Keratinocyte (primary cell): ENCODE measurements around the gene CACNA1C. TPM values are rescaled to one million over a fixed set of nuclear protein-coding genes. Genes with fewer than 3 reads are reported as not detected.

Source experiments
- DNase-seq: peaks from one replicate; pipeline ENCODE4 v3.0.0-alpha.2; 2011; ENCODE audit warnings: low read depth, missing footprints, low spot score
- FAIRE-seq: peaks from 2 replicates; lab custom pipeline; 2011; peaks lifted over from hg19 to GRCh38; lab: Jason Lieb, UNC
- H2AFZ ChIP-seq: 2 replicates; pipeline ENCODE4 v1.6.0; 2012; ENCODE audit warnings: low read length, control low read depth, inconsistent platforms; ENCODE audit not compliant: control insufficient read depth
- H3K27ac ChIP-seq: 2 replicates; pipeline ENCODE4 v1.5.1; 2011; ENCODE audit warnings: low read length; ENCODE audit not compliant: control insufficient read depth, insufficient read depth
- H3K27me3 ChIP-seq: 3 replicates; pipeline ENCODE4 v1.6.0; 2011; ENCODE audit warnings: low read length; ENCODE audit not compliant: control insufficient read depth, insufficient read depth; ENCODE audit errors: extremely low read depth
- H3K36me3 ChIP-seq, 2 experiments: 2 replicates in 1 of 2; 3 replicates in 1 of 2; pipeline ENCODE4 v1.5.1; 2011; ENCODE audit warnings: low read length in 2 of 2, mild to moderate bottlenecking in 1 of 2; ENCODE audit not compliant: control insufficient read depth in 2 of 2, insufficient read depth in 2 of 2; ENCODE audit errors: extremely low read depth in 1 of 2
- H3K4me1 ChIP-seq: 3 replicates; pipeline ENCODE4 v1.5.1; 2011; ENCODE audit warnings: low read length; ENCODE audit not compliant: control insufficient read depth, insufficient read depth; ENCODE audit errors: extremely low read depth
- H3K4me2 ChIP-seq: 3 replicates; pipeline ENCODE4 v1.6.0; 2011; ENCODE audit warnings: low read depth, low read length; ENCODE audit not compliant: control insufficient read depth, insufficient read depth; ENCODE audit errors: extremely low read depth
- H3K4me3 ChIP-seq, 3 experiments: fragments of 200-600 bp in 1 of 3; sonication (generic) in 1 of 3; 2 replicates in 2 of 3; 3 replicates in 1 of 3; pipeline ENCODE4 v1.5.1; 2011 to 2016; ENCODE audit warnings: low read length in 3 of 3, mild to moderate bottlenecking in 3 of 3, control low read depth in 2 of 3, inconsistent platforms in 1 of 3, low read depth in 1 of 3, mixed read lengths in 1 of 3, mixed run types in 1 of 3, moderate library complexity in 1 of 3; ENCODE audit not compliant: control insufficient read depth in 2 of 3, insufficient read depth in 2 of 3; ENCODE audit errors: extremely low read depth in 1 of 3
- H3K79me2 ChIP-seq: 2 replicates; pipeline ENCODE4 v1.6.0; 2012; ENCODE audit warnings: low read length; ENCODE audit not compliant: control insufficient read depth, insufficient read depth
- H3K9ac ChIP-seq: 3 replicates; pipeline ENCODE4 v1.6.0; 2011; ENCODE audit warnings: low read length; ENCODE audit not compliant: control insufficient read depth, insufficient read depth; ENCODE audit errors: extremely low read depth
- H3K9me1 ChIP-seq: 3 replicates; pipeline ENCODE4 v1.6.0; 2011; ENCODE audit warnings: low read length; ENCODE audit not compliant: control insufficient read depth, insufficient read depth; ENCODE audit errors: extremely low read depth
- H3K9me3 ChIP-seq: 2 replicates; pipeline ENCODE4 v1.5.1; 2012; ENCODE audit warnings: low read depth, low read length; ENCODE audit not compliant: control insufficient read depth
- H4K20me1 ChIP-seq: 3 replicates; pipeline ENCODE4 v1.6.0; 2011; ENCODE audit warnings: low read length; ENCODE audit not compliant: control insufficient read depth, insufficient read depth; ENCODE audit errors: extremely low read depth
- EZH2 ChIP-seq: IDR thresholded peaks from one replicate; pipeline ENCODE4 v1.6.1; 2012; ENCODE audit warnings: inconsistent platforms, mild to moderate bottlenecking, low read length, moderate library complexity
- dilution Hi-C: fragments of 300-500 bp; cut with MboI; formaldehyde crosslinking; loops from one replicate; pipeline ENCODE4 v1.7.0; 2020; ENCODE audit warnings: low sequenced_read_pairs; ENCODE audit not compliant: extremely low pct_ligation_motif_present
- polyA plus RNA-seq, 5 experiments: library from polyadenylated mRNA; depleted of rRNA in 3 of 5; stranded (reverse) in 3 of 5; stranded (forward) in 1 of 5; unstranded in 1 of 5; fragments of >200 nt; gene quantifications; 1 replicate in 1 of 5; 2 replicates in 3 of 5; 3 replicates in 1 of 5; pipeline versions ENCODE4 v1.2.1 to v1.2.3, GENCODE V29; 2011 to 2012; ENCODE audit warnings: missing spikeins in 2 of 5, low read depth in 1 of 5, low replicate concordance in 1 of 5
- TF ChIP-seq, protein P1 (sequence below), 3 experiments: IDR thresholded peaks in 1 of 3; conservative IDR thresholded peaks in 1 of 3; optimal IDR thresholded peaks in 1 of 3; 2 replicates in 2 of 3; 3 replicates in 1 of 3; pipeline versions ENCODE3 to v1.5.1; 2011; ENCODE audit warnings: low read length in 3 of 3, mild to moderate bottlenecking in 3 of 3, moderate library complexity in 2 of 3, control low read depth in 1 of 3, inconsistent platforms in 1 of 3; ENCODE audit not compliant: insufficient read depth in 2 of 3; ENCODE audit errors: extremely low read depth in 1 of 3

CACNA1C gene
- polyA plus RNA-seq, 1 donor (not counting 4 experiments of a cell fraction or from before 2014, with no cell fraction given): not detected

DNA sequence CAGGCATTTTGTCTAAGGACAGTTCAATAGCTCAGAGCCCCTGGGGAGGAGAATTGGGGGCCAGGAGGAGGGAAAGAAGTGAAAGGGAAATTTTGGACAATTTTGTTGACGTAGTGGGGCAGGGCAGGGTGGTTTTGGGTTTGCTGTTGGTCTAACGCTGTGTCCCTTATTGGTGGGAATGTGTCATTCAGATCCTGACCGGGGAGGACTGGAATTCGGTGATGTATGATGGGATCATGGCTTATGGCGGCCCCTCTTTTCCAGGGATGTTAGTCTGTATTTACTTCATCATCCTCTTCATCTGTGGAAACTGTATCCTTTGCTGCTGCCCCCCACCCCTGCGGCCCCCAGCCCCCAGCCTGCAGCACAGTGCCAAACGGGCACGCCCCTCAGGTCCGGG is 529.8 kb downstream of the CACNA1C start:
- Histone ChIP-seq H3K4me2 (no peak overlapping the region), H3K4me1 (no peaks in the 10 kb centered on the region)

GRCh38 chr12:2583091-2583497 is 530.3 kb downstream of the CACNA1C start:
- Histone ChIP-seq H3K27me3 (peaks cover 30% of the 10 kb centered on the region), H2AFZ (no peak overlapping the region), H3K4me1 (no peaks in the 10 kb centered on the region), H3K4me2 (no peak overlapping the region), H3K36me3 (no peaks in the 10 kb centered on the region), H4K20me1 (no peaks in the 10 kb centered on the region), H3K27ac (no peak overlapping the region), H3K79me2 (no peaks in the 10 kb centered on the region), H3K9me3 (no peaks in the 10 kb centered on the region), H3K9me1 (no peaks in the 10 kb centered on the region), H3K4me3 (no peak overlapping the region), H3K9ac (no peak overlapping the region)
- dilution Hi-C loops: no loop called here
- no peak for DNase-seq
- FAIRE-seq: no peak
- no peak for TF ChIP-seq EZH2
- TF ChIP-seq, protein P1, sequence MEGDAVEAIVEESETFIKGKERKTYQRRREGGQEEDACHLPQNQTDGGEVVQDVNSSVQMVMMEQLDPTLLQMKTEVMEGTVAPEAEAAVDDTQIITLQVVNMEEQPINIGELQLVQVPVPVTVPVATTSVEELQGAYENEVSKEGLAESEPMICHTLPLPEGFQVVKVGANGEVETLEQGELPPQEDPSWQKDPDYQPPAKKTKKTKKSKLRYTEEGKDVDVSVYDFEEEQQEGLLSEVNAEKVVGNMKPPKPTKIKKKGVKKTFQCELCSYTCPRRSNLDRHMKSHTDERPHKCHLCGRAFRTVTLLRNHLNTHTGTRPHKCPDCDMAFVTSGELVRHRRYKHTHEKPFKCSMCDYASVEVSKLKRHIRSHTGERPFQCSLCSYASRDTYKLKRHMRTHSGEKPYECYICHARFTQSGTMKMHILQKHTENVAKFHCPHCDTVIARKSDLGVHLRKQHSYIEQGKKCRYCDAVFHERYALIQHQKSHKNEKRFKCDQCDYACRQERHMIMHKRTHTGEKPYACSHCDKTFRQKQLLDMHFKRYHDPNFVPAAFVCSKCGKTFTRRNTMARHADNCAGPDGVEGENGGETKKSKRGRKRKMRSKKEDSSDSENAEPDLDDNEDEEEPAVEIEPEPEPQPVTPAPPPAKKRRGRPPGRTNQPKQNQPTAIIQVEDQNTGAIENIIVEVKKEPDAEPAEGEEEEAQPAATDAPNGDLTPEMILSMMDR (optimal IDR thresholded peaks at IDR 0.05 in 1 of 3, IDR thresholded peaks at IDR 0.05 in 1 of 3, conservative IDR thresholded peaks at IDR 0.05 in 1 of 3; ENCODE audit: extremely low read depth in 1 of 3, insufficient read depth in 2 of 3, low read length in 3 of 3): peak; percentile 40 to 92 (median 81)

More for the DNA sequence above, 529.8 kb downstream of the CACNA1C start:
- Histone ChIP-seq H3K27ac (no peak overlapping the region), H3K4me3 (no peak overlapping the region), H3K9me3 (no peaks in the 10 kb centered on the region), H3K79me2 (no peaks in the 10 kb centered on the region), H2AFZ (no peak overlapping the region), H4K20me1 (no peaks in the 10 kb centered on the region), H3K9ac (no peak overlapping the region), H3K36me3 (no peaks in the 10 kb centered on the region), H3K9me1 (no peaks in the 10 kb centered on the region), H3K27me3 (peaks cover 30% of the 10 kb centered on the region)
- FAIRE-seq (no peak), DNase-seq (no peak)
- dilution Hi-C loops: no loop called here
- no peak for TF ChIP-seq EZH2
- TF ChIP-seq, protein P1 (optimal IDR thresholded peaks at IDR 0.05 in 1 of 3, IDR thresholded peaks at IDR 0.05 in 1 of 3, conservative IDR thresholded peaks at IDR 0.05 in 1 of 3; ENCODE audit: extremely low read depth in 1 of 3, insufficient read depth in 2 of 3, low read length in 3 of 3): no peak
